HFF-Myc (cell line): Measurements from ENCODE around the gene AJAP1.
"Not testable (repeated sequence)": the region's sequence is repeated elsewhere in the genome, so short reads cannot be mapped to it uniquely, and the experiment has no call there.

Experiments used
- DNase-seq: peaks from one replicate; pipeline ENCODE4 v3.0.0-alpha.2; 2011; ENCODE audit warnings: low read depth; ENCODE audit errors: extremely low read depth
- H3K4me3 ChIP-seq: replicated peaks from 2 replicates; pipeline ENCODE4 v1.5.1; 2011; ENCODE audit warnings: low read depth, mild to moderate bottlenecking, control low read depth, low read length
- TF ChIP-seq, protein P1 (sequence below): IDR thresholded peaks from 2 replicates; pipeline ENCODE4 v1.5.1; 2012; ENCODE audit warnings: mild to moderate bottlenecking, low read depth, low read length, control low read depth; ENCODE audit errors: missing control alignments

Gene AJAP1

DNA sequence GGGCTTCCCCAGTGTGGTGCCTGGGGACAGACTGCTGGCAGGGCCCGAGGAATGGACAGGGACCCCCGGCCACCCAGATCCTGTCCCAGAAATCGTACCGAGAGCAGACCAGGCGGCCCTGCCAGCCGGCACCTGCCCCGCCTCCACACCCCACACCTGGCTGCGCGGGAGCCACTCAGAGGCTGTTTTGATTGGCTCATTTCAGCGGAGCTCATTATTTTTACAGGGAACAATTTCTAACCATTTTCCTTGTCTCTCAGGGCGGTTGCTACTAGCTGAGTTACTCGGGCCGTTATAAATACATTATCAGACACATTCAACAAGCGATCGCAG, 39.3 kb upstream of the AJAP1 start:
- DNase-seq: no peak
- TF ChIP-seq, protein P1, sequence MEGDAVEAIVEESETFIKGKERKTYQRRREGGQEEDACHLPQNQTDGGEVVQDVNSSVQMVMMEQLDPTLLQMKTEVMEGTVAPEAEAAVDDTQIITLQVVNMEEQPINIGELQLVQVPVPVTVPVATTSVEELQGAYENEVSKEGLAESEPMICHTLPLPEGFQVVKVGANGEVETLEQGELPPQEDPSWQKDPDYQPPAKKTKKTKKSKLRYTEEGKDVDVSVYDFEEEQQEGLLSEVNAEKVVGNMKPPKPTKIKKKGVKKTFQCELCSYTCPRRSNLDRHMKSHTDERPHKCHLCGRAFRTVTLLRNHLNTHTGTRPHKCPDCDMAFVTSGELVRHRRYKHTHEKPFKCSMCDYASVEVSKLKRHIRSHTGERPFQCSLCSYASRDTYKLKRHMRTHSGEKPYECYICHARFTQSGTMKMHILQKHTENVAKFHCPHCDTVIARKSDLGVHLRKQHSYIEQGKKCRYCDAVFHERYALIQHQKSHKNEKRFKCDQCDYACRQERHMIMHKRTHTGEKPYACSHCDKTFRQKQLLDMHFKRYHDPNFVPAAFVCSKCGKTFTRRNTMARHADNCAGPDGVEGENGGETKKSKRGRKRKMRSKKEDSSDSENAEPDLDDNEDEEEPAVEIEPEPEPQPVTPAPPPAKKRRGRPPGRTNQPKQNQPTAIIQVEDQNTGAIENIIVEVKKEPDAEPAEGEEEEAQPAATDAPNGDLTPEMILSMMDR: no peak
- no peak overlapping the region for H3K4me3 ChIP-seq

DNA sequence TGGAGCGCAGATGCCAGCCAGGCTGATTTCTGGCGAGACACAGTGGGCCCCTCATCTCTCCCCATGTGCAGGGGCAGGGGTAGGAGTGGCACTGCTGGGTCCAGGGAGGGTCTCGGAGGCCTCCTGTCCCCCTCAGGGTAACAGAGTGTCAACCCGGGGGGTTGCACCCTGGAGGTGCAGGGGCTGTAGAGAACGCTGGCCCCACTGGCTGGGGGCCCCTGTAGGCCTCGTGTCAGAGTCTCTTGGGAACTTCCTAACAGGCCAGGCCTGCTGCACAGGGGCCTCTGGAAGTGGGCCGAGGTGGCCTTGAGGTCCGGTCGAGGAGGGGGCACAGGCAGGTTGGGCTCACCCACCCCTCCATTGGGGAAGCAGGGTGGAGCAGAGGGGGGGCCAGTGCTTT, 38.9 kb upstream of the AJAP1 start:
- TF ChIP-seq, protein P1: no peak
- no peak for DNase-seq
- no peak overlapping the region for H3K4me3 ChIP-seq

DNA sequence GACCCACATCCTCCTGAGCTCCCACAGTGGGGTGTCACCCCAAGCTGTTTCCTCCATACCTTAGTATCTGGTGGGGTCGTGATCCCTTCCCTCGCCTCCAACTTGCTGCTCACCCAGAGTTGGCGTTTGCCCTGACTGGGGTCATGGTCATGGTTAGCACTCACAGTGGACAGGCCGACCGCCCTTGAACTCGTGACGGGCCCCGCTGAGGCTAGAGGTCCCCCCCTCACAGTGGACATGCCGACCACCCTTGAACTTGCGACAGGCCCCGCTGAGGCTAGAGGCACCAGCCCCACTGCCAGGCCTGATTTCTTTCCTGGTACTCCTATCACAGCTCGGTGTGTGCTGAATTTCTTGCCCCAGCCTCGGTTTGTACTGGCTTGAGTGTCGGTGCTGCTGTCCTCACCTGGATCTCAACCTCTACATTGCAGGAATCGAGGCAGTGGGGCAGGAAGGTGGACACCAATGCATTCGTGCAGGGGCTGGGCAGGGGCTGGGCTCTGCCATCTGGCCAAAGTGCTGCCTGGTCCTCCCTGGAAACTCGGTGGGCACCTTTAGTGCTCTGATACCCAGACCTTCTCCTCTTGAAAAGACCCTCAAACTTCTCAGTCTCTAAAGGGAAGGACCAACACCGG, 37.5 kb upstream of the AJAP1 start:
- DNase-seq: no peak
- TF ChIP-seq, protein P1: no peak
- no peak overlapping the region for H3K4me3 ChIP-seq

DNA sequence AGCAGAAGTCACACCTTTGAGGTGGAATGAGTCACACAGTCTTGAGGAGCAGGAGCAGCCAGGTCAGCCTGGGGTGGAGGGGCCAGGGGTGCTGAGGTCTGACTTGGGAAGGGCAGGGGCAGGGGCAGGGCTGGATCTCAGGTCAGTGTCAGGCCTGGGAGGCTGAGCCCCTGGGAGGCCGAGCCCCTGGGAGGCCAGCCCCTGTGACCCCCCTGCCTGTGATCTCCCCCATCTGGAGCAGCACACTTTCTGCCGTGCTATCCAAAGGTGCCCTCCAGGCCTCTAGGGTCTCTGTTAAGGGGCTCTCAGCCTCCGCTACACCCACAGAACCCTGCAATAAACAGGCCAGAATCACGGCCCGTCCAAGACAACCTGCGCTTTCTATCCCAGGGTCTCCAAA, 36.9 kb upstream of the AJAP1 start:
- TF ChIP-seq, protein P1: no peak
- DNase-seq: no peak
- no peak overlapping the region for H3K4me3 ChIP-seq

DNA sequence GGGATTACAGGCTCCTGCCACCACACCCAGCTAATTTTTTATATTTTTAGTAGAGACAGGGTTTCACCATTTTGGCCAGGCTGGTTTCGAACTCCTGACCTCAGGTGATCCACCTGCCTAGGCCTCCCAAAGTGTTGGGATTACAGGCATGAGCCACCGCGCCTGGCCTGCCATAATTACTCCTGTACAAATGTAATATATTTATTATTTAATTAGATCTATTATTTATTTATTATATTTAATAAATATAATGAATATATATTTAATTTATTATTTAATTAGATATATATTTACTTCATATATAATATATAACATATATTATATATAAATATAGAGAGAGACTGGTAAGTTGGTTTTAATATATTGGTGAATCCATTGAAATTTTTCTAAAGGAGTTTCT, 35.6 kb upstream of the AJAP1 start:
- DNase-seq, H3K4me3 ChIP-seq: not testable (repeated sequence)

DNA sequence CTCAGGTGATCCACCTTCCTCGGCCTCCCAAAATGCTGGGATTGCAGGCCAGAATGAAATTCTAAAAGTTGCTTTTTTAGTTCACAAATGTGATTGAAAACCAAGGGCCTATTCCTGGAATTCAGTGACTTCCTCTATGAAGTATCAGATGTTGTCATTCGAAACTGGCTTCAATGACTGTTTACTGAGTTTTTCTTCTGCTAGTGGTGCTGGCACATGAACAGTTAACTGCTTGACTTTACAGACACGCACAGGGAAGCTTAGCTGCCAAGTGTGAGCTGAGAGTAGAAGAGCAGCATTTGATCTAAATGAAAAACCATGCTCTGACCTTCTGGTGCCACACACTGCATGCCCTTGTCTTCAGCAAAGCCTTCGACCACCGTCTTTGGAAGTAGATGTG, 32.8 kb upstream of the AJAP1 start:
- no peak for DNase-seq
- TF ChIP-seq, protein P1: no peak
- H3K4me3 ChIP-seq: no peak overlapping the region

DNA sequence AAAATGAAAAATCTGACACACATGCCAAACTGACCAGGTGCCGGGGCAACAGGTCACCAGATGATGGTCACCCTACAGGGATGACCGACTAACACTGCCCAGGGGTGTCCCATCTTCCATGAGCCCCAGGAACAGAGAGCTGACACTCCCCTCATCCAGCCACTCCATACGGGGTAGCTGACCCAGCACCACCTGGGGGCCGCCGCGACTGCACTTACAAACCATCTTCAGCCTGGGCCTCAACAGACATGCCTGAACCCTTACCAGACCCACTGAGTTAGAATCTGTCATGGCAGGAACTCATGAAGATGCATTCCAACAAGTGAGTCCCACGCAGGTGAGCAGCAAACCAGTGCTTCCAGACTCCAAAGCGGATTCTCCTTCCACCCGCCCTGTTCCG, 31.6 kb upstream of the AJAP1 start:
- TF ChIP-seq, protein P1: no peak
- no peak overlapping the region for H3K4me3 ChIP-seq
- DNase-seq: no peak
